8988T (cell line): ENCODE results near the gene GDI1.

Experiments
- DNase-seq: peaks from one replicate; pipeline ENCODE4 v3.0.0; 2011

The GDI1 gene

GRCh38 chrX:154484255-154485149, 47.5 kb downstream of the GDI1 start:
- no peak for DNase-seq

DNA sequence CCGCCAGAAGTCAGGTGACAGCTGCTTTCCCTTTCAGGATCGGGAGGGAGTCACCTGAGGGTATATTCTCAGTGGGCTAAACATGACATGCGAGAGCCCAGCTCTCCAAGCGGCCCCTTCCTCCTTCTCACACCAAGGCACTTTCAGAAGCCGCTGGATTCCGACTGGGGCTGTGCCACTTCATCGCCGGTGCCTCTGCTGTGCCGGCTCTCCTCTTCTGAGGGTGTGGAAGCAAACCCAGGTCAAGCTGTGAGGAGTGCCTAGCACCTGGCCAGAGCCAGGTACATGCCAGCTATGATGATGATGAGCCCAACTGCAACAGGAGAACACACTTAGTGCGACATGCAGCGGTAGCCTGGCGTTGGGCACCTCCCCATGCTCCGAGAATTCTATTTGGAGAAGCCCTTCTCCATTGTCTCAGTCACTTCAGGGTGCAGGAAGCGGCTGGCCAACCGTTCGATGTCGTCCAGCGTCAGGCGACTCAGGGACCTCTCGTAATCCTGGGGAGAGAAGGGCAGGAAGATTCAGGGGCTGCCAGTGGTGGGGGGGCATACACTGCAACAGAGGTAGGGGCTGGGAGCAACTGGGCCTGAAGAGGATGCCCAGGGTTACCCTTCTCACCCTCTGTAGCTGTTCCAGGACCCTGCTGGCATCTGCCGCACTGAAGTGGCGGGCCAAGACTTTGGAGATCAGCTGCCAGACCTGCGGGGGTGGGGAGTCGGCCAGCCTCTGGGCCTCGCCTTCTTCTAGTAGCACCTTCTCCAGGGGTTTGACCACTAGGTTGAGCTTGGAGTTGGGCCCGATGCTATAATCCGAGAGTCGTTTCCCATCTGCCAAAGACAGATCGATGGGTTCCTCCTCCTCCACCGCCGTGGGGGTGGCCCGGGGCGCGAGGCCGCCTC, 48.4 kb downstream of the GDI1 start:
- no peak for DNase-seq

DNA sequence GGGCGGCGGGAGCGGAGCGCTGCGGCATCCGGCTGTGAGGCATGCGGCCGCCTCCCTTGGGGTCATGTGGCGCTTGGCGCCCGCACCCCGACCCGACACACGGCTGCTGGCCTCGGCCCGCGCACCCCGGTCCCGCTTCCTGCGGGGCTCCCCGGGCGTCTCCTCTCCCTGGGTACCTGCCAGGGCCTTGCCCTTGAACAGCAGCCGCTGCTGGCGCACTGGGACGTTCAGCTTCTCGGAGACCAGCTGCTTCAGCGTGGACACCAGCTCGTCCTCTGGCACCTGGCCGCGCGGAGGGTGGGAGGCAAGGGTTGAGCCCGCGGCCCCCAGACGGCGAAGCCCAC, 49.1 kb downstream of the GDI1 start:
- DNase-seq: no peak

GRCh38 chrX:154486396-154487207, 49.6 kb downstream of the GDI1 start, which contains the start of gene UBL4A:
UBL4A (minus strand) TSS chrX:154486615; CDS start chrX:154486584, 31 bp downstream.
- no peak for DNase-seq

DNA sequence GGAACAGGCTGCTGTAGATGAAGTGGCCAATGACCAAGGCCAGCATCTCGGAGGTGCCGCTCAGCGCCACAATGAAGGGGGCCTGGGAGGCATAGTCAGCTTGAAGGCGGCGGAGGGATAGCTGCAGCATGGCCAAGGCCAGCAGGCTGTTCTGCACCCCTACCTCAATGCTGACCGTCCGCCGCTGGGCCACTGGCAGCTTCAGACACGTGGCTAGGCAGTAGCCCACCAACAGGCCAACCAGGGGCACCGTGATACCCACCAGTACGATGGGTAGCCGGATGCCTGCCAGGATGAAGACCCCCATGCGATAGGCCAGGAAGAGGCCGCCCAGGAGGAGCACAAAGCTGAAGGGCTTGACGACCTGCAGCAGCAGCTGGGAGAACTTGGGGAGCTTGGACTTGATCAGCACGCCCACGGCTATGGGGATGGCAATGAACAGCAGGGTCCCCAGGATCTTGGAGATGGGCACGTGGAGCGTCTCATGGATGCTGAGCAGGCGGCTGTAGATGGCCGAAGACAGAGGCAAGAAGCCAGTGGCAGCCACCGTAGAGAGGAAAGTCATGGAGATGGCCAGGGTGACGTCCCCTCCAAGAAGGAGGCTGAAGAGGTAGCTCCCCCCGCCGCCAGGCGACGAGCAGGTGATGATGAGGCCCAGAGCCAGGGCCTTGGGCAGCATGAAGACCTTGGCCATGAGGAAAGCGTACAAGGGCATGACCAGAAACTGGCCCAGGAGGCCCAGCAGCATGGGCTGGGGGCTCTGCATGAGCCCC, 50.8 kb downstream of the GDI1 start:
- DNase-seq: no peak

DNA sequence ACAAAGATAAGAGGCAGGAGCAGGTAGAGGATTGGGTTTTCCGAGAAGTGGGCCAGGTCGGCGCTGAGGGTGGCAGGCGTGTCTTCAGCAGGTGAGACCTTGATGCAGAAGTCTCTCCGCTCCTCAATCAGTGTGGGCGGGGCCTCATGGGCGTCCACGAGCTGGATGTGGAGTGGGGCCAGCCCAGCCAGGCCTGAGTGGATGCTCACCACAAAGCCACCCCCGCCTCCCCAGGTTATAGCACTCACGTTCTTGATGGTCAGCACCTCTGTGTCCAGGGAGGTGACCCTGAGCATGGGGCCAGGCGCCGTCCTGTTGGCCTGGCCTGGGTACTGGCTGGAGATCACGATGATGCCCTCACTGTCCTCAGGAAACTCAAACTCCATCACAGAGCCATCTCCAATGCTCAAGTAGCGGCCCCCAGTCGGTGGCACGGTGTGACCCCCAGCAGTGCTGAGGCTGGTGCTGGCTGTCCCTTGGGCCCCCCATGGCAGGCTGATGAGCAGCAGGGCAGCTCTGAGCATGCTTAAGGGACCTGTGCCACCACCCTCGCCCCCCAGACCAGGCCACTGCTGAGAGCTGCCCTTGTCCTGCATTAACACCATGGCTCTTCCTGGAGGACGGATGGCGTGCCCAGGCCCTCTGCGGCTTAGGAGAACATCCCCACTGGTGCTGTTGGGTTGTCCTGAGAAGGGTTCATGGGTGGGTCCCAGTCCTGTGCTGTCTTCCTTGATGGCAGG, 51.6 kb downstream of the GDI1 start:
- no peak for DNase-seq

DNA sequence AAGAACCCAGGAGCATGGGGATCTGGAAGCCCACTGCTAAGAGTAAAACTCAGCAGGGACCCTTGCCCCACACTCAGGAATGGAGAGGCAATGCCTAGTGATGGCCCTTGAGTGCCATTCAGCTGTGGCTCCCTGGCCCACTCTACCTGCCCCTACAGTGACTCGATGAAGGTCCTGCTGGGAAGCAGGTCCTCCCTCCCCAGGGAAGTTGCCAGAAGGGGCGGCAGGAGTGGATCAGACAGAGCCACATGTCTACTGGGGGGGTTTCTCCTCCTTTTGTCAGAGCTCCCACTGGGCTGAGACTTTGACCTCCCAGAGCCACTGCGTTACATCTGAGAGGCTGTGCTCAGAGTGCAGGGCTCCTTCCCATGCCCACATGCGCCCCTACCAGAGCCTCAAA, 52.2 kb downstream of the GDI1 start:
- DNase-seq: no peak

DNA sequence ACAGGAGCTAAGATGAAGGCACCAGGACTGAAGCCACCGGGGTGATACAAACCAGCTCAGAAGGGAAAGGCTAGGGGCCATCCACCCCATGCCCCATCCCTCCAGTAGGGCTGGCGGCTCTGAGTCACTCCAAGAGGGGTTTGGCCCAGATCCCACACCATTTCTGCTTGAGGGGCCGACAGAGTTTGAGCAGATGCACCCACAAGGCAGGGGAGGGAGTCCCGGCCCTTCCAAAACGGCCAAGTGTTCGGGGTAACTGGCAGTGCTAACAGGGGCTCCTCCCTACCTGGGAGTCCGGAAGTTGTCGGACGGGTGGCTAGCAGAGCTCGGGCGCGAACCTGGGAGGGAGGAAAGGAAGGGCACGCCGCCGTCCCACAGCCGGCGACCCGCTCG, 53.1 kb downstream of the GDI1 start:
- DNase-seq: no peak

- peak; percentile 78 for DNase-seq
These were observed 53.6 kb downstream of the GDI1 start, which contains the start of gene SLC10A3 for GRCh38 chrX:154490414-154491083. SLC10A3 (minus strand) TSS chrX:154490629; CDS start chrX:154488940, 1,689 bp downstream.
